Tibial artery (tissue), 4 donors: ENCODE data around the gene VASH2.

Source experiments
- DNase-seq, 2 donors: peaks; one replicate each; pipeline ENCODE4 v3.0.0-alpha.2; 2019
- H3K27ac ChIP-seq, 2 donors: fragments of 200-600 bp; sonication (generic) in 1 of 2; 1 replicate in 1 of 2; 2 replicates in 1 of 2; pipeline ENCODE4 v1.5.1; 2018 to 2019; ENCODE audit warnings: mild to moderate bottlenecking in 1 of 2
- H3K27me3 ChIP-seq, 2 donors: fragments of 200-600 bp; sonication (generic) in 1 of 2; one replicate each; pipeline versions ENCODE4 v1.5.1 to v1.6.0; 2016 to 2019
- H3K36me3 ChIP-seq, 3 donors: fragments of 200-600 bp; sonication (generic) in 2 of 3; one replicate each; pipeline ENCODE4 v1.5.1; 2016 to 2019; ENCODE audit warnings: mild to moderate bottlenecking in 2 of 3
- H3K4me1 ChIP-seq, 4 donors: fragments of 200-600 bp; sonication (generic) in 2 of 4; 1 replicate in 3 of 4; 2 replicates in 1 of 4; pipeline ENCODE4 v1.5.1; 2016 to 2019
- H3K4me3 ChIP-seq, 2 donors: fragments of 200-600 bp; sonication (generic) in 1 of 2; 1 replicate in 1 of 2; 2 replicates in 1 of 2; pipeline ENCODE4 v1.5.1; 2018 to 2019; ENCODE audit warnings: mild to moderate bottlenecking in 2 of 2
- H3K9me3 ChIP-seq, 3 donors: fragments of 200-600 bp; sonication (generic) in 1 of 3; one replicate each; pipeline ENCODE4 v1.5.1; 2016 to 2019
- CTCF ChIP-seq, 2 experiments: fragments of 200-600 bp in 1 of 2; fragments of 450-650 bp in 1 of 2; IDR thresholded peaks; one replicate each; pipeline ENCODE4 v1.5.1; 2017 to 2019; ENCODE audit warnings: antibody characterized with exemption in 2 of 2, mild to moderate bottlenecking in 1 of 2, moderate library complexity in 1 of 2
- intact Hi-C: fragments of 100-400 bp; cut with DNase I; formaldehyde crosslinking; loops from one replicate; pipeline ENCODE4 v1.15.0; 2023; ENCODE audit warnings: low total_unique reads

Gene VASH2

GRCh38 chr1:212967801-212968200 is 17.5 kb downstream of the VASH2 start:
- no peak for DNase-seq
- TF ChIP-seq CTCF (IDR thresholded peaks at IDR 0.05) = peak in 1 of 2 experiments; percentile 18
- Histone ChIP-seq H3K27ac (no peak overlapping the region), H3K4me1 (no peaks in the 10 kb centered on the region), H3K4me3 (no peak overlapping the region), H3K36me3 (no peaks in the 10 kb centered on the region), H3K9me3 (no peaks in the 10 kb centered on the region), H3K27me3 (peaks cover 0 to 6% of the 10 kb centered on the region in 2 donors)
- intact Hi-C loops = no loop called here

GRCh38 chr1:212968368-212968863 is 18.1 kb downstream of the VASH2 start:
- H3K9me3 ChIP-seq = no peaks in the 10 kb centered on the region
- no peaks in the 10 kb centered on the region for H3K36me3 ChIP-seq
- DNase-seq = no peak
- no peaks in the 10 kb centered on the region for H3K4me1 ChIP-seq
- no peak for TF ChIP-seq CTCF (IDR thresholded peaks at IDR 0.05)
- H3K4me3 ChIP-seq = no peak overlapping the region
- peaks cover 0 to 6% of the 10 kb centered on the region in 2 donors for H3K27me3 ChIP-seq
- H3K27ac ChIP-seq = no peak overlapping the region
- intact Hi-C loops = no loop called here

GRCh38 chr1:212970085-212970484 is 19.7 kb downstream of the VASH2 start:
- peaks cover 0 to 6% of the 10 kb centered on the region in 2 donors for H3K27me3 ChIP-seq
- H3K9me3 ChIP-seq = no peaks in the 10 kb centered on the region
- DNase-seq = no peak
- no peak overlapping the region for H3K27ac ChIP-seq
- intact Hi-C loops = no loop called here
- H3K4me3 ChIP-seq = no peak overlapping the region
- H3K36me3 ChIP-seq = no peaks in the 10 kb centered on the region
- H3K4me1 ChIP-seq = no peaks in the 10 kb centered on the region
- TF ChIP-seq CTCF (IDR thresholded peaks at IDR 0.05) = no peak

- intact Hi-C loops = no loop called here
- TF ChIP-seq CTCF (IDR thresholded peaks at IDR 0.05) = no peak
- Histone ChIP-seq H3K4me3 (no peak overlapping the region), H3K27ac (no peak overlapping the region), H3K9me3 (no peaks in the 10 kb centered on the region), H3K36me3 (no peaks in the 10 kb centered on the region), H3K27me3 (no peaks in the 10 kb centered on the region), H3K4me1 (no peaks in the 10 kb centered on the region)
- no peak for DNase-seq
These were observed 21.0 kb downstream of the VASH2 start for GRCh38 chr1:212971312-212971711.

DNA sequence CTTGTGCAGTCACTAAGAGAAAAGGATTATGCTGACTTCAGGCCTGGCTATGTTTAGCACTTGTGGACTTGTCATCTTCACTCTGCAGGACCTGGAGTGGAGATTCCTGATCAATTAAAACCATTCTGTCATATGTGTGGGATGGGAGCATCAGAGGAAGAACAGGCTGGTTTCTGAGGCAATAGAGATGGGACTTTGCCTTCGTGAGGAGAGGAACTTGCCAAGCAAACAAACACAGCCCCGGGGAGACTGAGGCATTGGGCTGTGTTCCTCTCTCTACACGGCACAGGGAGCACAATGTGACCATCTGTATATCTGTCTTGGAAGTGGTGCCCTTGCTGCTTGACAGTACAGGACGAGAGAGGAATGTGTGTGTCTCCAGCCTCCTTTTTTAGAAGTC is 23.1 kb downstream of the VASH2 start:
- no peak overlapping the region for H3K27ac ChIP-seq
- no peak for DNase-seq
- no peaks in the 10 kb centered on the region for H3K9me3 ChIP-seq
- intact Hi-C loops = no loop called here
- TF ChIP-seq CTCF (IDR thresholded peaks at IDR 0.05) = no peak
- no peaks in the 10 kb centered on the region for H3K4me1 ChIP-seq
- no peak overlapping the region for H3K4me3 ChIP-seq
- peaks cover 0 to 6% (median 0%) of the 10 kb centered on the region in 3 donors for H3K36me3 ChIP-seq
- H3K27me3 ChIP-seq = no peaks in the 10 kb centered on the region

DNA sequence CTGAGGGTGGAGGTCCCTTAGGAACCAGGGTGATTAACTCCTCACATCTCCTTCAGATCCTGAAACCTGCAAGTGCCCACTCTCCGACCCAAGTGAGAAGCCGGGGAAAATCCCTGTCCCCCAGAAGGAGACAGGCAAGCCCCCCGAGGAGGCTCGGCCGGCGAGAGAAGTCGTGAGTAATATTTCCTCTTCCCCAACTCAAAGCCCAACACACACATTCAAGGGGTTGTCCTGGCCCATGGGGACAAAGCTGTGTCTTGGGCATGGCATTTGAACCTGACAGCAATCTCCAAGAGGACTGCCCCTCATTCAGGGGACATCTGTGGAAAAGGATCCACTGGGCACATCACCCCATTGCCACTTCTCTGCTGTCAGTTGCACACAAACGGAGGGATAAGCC is 23.6 kb downstream of the VASH2 start:
- H3K4me1 ChIP-seq = no peaks in the 10 kb centered on the region
- TF ChIP-seq CTCF (IDR thresholded peaks at IDR 0.05) = no peak
- no peak overlapping the region for H3K27ac ChIP-seq
- no peak overlapping the region for H3K4me3 ChIP-seq
- no peaks in the 10 kb centered on the region for H3K27me3 ChIP-seq
- H3K36me3 ChIP-seq = peaks cover 0 to 6% (median 0%) of the 10 kb centered on the region in 3 donors
- intact Hi-C loops = no loop called here
- no peaks in the 10 kb centered on the region for H3K9me3 ChIP-seq
- no peak for DNase-seq
